ENCODE data around the gene SPATA32.
A peak's percentile ranks its signal among the peaks of the same experiment; 100 is the strongest.
"Not testable (repeated sequence)": the region's sequence is repeated elsewhere in the genome, so short reads cannot be mapped to it uniquely, and the experiment has no call there.

Gene SPATA32

DNA sequence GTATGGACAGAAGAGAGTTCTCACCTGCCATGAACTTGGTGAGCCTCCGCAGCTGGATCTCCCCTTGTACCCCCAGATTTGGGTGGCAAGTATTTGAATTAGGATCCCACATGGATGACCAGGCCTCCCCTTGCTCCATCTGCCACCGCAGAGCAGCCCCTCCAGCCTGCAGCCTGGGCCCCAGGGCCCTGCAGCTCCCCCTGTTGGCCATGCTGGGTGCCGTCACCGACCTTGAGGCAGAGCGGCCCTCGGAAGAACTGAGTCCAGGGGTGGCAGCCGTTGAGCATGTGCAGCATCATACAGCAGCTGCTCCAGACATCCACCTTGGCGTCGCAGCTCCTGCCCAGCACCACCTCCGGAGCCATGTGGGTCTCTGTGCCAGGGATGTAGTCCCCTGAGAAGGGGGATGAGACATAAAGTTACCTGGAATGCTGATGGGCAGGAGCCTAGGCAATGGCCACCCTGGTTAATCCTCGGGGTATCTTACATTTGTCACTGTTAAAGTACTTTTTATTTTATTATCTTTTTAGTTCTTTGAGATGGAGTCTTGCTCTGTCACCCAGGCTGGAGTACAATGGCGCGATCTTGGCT is 9.0 kb upstream of the SPATA32 start:
- DNase-seq, result peak; percentile 42 to 51

DNA sequence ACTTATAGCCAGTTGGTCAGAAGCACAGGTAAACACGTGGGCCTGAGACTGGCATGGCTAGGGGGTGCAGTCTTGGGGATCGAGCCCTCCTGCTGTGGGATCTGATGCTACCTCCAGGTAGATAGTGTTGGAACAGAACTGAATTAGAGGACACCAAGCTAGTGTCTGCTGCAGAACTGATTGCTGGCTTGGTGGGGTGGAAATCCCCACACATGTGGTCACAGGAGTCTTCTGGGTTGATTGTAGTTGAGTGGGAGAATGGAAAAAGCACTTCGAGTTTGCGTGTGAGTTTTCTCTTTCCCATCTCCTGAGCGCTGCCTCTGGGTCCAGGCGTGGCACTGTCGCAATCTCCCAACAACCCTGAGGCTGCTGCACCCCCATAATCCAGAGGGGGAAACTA is 8.0 kb upstream of the SPATA32 start:
- DNase-seq, result no peak

DNA sequence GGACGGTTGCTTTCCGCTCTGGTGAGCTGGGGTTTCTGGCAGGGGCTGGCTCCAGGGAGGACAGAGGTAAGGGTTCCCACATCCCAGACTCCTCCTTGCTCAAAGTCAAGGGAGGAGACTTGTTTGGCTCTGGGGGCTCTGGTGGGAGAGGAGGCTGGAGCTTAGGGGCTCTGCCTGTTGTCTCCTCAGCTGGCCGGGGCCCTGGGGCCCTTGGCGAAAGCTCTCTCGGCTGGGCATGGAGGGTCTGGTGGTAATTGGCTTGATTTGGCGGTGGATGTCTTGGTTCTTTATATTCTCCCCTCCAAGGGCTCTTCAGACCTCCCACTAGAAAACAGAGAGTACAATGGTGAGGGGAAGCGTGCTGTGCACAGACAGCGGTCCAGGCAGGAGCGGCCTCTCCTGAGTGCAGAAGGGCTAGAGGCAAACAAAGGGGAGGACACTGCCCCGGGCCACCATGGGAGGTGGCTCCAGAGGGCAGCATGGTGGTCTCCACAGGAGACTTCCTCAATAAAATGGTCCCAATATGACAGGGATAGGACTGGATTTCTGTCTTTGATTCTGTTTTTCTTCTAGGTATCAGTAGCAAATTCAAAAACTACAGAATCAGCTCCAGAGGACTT is 5.7 kb upstream of the SPATA32 start:
- no peak for DNase-seq

DNA sequence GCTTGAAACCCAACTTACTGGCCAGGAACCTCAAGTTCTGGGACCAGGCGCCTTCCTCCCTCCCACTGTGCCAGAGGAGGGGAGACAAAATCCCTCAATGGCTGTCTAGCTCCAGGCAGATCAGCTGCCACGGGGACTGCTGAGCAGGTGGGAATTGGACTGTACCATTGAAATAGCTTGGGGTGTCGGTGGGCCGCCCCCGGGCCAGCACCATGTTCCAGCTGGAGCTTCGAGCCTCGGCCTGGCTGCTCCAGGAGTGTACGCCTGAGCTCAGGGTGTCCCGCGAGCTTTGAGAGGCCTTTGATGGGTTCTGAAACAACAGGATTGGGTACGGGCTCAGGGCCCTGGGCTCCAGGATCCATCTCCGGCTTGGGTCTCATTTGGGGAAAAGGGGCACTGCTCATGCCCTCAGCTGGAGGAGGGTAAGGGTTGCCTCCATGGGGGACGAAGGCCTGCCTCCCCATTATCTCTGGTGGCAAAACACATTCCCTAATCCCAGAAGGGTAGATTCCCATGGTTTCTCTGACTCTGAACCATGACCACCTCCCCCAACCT is 4.6 kb upstream of the SPATA32 start:
- DNase-seq, result no peak

DNA sequence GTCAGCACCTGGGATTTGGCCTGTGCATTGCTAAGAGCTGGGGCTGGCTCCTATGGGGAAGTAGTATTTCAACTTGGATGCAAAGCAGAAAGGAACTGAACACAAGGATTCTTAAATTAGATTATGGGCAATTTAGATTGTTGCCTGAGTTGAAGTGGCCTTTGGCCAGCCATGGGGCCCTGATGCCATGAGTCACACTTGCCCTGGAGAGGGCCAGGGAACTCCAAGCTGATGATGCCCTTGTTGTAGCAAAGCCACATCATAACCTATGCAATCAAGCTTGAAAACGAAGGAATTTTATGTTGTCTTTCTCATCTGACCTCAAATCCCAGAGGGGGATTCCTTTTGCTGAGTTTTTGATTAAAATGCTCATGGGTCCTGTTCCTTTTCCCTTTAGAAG is 3.9 kb upstream of the SPATA32 start:
- no peak for DNase-seq

DNA sequence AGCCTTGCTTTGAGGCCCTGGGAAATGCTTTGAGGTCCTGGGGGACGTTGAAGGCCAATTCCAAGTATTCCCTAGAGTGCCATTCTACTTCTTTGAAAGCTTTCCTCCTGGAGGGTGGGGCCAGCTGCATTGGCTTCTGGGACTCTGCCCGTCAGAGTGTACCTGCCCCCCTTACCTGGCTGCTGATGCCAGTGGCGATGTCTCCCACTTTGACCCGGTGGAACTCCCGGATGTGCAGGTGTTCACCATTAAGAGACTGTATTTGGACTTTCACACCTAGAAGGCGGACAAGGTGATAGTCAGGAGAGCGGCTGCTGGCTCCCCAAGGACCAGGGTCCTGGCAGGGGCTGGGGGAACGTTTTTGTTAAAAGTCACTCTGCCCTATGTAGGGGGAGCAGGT is 3.1 kb upstream of the SPATA32 start:
- no peak for DNase-seq

DNA sequence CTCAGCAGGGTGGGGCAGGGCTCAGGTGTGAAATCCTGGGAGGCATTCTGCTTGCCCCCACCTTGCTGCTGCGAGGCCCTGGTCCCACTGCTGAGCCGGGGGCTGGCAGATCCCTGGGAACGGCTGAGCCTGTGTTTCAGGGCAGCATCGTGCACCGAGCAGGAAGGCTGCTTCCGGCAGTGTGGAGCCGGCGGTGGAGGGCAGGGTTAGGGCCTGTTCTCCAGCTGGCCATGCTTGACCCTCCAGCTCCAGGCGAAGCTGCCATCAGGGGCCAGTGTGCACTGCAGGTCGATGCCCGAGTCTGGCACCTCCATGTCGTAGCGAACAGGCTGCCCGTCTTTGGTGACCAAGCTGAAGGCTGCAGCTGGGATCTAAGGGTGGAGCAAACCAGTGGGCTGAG is 2.5 kb upstream of the SPATA32 start:
- DNase-seq, result no peak

DNA sequence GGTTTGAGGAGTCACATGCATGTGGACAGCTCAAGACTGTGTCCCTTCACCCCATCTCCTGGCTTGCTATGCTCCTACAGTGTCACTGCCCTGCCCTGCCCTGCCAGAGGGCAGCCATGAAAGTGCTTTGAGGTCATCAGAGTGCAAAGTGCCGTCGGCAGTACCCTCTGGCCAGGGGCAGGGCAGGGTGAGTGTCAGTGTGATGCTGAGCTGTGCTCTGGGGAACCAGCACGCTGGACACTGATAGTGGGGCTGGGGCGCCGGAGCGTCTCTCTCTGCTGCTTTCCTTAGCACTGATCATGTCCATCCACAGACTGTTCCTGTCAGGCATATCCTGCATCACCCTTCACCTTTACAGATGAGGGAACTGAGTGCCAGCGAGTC is 1.6 kb upstream of the SPATA32 start:
- DNase-seq, result no peak

DNA sequence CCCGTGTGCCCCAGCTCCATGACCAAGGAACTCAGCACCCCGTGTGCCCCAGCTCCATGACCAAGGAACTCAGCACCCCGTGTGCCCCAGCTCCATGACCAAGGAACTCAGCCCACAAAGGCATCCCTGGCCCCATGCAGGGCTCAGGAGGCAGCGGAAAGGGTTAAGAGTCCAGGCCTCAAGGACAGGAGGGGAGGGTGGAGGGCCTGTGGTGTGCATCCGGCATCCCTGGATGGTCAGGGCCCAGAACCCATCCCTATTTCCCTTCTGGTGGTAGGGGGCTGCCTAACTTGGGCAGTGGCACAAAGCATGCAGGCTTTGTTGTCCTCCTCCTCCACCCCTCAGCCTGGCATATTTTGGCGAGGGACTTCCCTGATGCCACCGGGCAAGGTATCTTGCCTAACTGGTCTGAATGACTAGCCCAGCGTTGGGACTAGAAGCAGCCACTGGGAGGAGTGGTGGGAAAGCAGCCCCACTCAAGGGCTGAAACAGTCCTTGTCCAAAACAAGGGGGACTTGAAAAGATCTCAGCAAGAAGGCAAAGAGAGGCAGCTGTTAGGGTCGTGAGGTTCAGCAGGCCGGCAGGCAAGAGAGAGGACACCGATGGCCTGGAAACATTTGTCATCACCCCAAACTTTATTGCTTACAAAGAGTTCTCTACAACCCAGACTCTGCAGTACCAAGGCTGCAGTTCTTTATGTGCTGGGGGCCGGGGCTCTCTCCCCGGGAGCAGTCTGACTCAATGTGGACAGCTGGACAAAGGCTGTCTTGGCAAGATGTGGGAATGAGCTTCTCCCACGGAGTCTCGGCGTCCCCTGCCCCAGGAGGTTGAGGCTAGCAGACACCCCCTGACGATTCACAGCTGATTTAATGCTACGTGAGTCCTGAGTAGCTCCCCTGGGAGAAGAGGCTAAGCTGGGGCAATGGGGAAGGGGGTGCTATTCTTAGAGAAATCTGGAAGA is 902 bp upstream of the SPATA32 start:
- DNase-seq, result no peak

DNA sequence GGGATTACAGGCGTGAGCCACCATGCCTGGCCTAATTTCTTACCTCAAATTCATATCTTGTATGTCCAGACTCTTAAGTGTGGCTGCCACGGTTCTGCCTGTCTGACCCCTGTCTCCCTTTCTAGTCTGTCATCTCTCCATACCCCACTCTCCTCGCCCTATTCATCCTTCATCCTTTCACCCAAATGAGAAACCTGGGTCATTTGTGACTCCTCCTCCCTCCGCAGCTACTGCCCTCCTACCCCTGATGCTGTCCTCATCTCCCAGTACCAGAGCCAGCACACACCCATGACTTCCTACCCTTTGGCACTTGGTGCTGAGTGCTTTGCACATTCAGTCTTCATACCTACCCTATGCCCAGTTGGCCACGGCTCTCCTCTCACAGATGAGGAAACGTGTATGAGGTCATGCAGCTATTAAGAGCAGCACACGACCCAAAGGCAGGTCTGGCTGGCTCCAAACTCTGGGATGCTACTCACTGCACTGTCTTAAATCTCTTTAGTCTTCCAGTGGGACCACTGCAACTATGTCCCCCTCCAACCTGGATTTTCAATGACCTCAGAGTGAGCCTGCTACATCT is 1.6 kb downstream of the SPATA32 start:
- DNase-seq, result no peak

DNA sequence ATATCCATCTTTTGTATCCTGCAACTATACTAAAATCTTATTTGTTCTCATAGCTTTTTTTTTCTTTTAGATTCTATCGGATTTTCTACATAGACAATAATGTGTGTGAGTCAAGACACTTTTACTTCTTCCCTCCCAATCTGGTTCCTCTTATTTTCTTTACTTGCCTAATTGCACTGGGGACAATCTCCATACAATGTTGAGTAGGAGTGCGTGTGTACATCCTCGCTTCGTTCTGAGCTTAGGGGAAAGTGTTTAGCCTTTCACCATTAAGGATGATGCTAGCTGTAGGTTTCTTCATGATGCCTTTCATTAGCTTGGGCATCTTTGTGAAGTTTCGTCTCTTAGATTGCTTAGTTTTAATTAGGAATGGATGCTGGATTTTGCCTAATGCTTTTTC is 2.9 kb downstream of the SPATA32 start:
- DNase-seq, result no peak

DNA sequence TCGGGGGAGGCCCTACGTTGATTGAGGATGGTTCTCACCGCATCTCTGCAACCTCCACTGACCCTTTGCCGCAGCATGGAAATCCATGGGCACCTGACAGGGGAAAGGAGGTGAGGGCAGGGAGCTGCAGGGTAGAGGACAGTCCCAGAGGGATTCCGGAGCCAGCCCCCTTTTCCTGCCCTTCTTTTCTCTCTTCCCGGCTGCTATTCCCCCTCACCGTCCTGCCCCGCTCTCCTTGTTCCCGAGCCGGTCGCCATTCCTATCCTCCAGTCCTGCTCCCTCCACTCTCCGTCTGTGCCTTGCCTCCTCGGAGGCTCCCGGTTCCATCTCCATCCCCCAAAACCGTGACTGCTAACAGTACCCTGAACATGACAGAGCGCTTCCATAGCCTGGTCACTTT is 4.8 kb downstream of the SPATA32 start:
- no peak for DNase-seq

DNA sequence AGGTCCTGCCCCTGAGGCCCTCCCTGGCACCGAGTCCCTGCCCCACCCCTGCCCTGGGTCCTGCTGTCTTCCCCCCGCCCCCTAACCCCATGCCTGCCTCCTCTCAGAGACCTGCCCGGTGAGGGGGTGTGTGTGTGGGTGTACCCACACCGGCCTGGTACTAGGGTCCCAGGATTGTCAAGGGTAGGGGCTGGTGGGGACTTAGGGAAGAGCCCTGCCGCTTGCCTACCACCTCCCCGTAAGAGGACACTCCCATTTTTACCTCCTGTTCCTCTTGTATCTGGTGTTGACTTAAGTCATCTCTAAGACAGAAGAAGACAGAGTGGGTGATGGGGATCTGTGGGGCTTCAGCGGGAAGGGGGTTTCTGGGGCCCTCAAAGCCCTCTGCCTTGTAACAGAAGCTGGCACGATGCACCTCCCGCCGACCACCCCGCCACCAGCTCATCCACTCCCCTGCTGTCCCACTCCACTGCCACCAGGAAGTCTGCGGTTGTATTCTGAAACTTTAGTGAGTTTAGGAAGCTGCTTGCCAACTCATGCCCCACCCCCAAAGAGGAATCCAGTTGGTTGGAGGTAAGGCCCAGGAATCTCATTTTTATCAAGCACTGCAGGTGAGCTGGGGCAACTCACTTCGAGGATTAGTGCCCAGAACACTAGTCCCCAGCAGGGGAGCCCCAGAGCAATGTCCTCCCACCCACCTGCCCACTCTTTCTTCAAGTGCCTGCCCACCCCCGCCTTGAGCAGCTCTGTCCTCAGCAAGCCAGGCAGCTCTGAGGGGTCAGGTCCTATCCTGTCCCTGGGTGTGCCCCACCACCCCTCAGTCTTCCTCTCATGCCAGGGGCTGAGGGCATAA is 5.6 kb downstream of the SPATA32 start:
- no peak for DNase-seq

DNA sequence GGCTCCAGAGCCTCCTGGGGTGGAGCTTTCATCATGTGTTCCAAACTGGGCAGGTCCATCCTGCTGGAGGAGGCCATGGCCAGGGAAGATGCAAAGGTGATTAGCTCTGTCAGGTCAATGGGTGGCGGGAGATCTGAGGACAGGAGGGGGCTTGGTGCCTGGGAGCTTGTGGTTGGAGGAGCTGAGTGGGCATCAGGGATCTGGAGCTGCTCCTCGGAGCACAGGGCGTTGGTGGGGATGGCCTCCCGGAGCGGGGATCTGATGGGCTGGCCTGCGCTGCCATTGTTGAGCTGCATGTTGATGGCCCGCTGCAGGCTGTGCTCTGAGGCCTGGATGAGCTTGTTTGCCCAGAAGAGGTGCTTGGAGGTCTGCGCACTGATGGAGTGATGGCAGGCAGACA is 6.5 kb downstream of the SPATA32 start:
- no peak for DNase-seq

DNA sequence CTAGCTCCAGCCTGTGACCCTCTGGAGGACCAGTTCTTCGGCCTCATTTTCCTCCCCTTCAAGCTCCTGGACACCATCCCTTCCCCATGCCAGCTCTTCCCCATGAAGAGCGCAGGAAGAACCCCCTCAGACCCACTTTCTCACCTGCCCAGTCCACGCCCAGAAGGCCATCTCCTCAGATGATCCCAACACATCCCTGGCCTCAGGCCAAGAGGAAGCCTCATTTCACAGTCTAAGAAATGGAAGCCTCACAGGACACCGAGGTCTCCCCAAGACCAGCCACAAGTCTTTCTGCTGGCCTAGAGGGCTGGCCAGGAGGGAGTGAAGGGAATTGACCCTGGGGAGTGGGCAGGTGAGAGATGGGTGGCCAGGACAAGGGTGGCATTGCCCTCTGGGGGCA is 8.0 kb downstream of the SPATA32 start:
- DNase-seq, result no peak

DNA sequence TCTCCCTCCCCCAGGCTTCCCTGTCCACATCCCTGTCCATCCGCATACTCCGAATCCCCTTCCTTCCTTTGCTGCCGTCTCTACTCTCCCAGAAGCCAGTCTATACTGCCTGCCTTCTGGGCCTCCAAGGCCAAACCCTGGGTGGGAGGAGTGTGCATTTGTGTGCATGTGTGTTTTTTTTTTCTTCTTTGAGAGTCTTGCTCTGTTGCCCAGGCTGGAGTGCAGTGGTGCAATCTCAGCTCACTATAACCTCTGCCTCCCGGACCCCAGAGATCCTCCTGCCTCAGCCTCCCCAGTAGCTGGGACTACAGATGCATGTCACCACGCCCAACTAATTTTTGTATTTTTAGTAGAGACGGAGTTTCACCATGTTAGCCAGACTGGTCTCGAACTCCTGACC is 8.7 kb downstream of the SPATA32 start:
- DNase-seq, result not testable (repeated sequence)

DNA sequence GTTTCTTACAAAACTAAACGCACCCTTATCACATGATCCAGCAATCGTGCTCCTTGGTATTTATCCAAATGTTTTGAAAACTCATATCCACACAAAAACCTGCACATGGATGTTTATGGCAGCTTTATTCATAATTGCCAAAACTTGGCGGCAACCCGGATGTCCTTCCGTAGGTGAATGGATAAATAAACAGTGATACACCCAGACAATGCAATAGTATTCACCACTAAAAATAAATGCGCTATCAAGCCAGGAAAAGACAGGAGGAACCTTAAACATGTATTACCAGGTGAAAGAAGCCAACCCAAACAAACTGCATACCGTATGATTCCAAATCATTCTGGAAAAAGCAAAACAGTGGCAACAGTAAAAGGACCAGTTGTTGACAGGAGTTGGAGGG is 10.0 kb downstream of the SPATA32 start:
- DNase-seq, result no peak

DNA sequence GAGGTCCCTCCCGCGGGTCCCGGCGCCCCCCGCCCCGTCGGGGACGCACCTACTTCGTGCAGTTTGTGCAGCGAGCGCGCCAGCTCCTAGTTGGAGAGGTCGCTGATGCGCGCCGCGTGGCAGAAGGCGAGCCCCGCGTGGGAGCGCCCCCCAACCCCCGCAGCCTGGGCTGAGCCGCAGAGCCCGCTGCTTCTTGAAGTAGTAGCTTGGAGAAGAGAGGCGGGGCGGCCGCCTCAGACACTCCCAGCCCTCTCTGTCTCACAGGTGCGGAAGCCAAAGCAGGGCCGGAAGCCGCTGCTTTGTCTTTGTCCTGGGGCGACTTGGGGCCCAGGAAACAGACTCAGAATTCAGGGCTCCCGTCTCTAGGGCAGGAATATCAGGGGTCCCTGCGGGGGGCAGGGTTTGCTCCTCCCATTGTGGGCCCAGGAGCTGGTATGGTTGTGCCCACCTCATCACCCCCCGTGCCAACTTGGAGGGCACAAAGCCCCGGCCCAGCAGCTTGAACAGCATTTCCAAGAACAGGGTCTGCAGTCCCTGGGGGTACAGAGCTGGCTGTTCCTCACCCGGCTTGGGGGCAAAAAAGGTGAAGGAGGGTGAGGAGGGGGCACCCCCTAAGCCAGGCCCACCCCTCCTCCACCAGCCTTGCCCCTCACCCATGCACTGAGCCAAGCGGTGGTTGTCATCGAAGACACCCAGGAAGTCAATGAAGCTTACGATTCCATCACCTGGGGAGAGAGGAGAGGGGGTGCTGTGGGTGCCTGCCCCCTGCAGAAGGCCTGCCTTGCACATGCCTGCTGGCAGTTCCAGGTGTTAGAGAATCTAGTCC is 13.5 kb downstream of the SPATA32 start:
- DNase-seq, result peak; percentile 71 to 90

DNA sequence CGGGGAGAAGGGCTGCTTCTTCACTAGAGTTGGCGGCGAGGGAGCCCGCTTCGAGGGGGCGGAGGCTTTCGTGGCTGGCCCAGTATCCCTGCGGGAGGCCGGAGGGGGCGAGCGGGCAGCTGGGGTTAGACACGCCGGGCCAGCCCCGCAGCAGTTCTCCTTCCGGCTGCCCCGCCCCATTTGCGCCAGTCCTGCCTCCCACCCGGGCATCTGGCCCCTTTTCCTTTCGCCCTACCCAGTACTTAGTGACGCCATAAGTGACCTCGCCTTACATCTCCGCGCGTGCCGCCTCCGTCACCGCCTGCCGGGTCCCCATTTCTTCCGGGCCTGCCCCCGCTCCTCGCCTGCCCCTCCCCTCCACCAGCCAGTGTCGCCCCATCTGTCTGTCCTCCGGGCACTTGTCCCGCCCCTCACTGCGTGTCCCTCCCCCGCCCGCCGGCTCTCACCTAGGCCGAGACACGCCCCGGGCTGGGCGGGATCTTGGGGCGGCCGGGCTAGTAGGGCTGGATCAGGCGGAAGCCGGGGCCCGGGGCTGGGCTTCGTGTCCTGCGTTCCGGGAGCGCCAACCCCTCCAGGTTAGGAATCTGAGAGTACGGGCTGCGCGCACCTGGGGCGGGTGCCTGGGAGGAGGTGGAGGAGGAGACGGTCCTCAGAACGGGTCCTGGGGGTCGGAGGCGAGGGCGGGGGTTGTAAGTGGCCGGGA is 14.3 kb downstream of the SPATA32 start:
- DNase-seq, result peak; percentile 94 to 98

DNA sequence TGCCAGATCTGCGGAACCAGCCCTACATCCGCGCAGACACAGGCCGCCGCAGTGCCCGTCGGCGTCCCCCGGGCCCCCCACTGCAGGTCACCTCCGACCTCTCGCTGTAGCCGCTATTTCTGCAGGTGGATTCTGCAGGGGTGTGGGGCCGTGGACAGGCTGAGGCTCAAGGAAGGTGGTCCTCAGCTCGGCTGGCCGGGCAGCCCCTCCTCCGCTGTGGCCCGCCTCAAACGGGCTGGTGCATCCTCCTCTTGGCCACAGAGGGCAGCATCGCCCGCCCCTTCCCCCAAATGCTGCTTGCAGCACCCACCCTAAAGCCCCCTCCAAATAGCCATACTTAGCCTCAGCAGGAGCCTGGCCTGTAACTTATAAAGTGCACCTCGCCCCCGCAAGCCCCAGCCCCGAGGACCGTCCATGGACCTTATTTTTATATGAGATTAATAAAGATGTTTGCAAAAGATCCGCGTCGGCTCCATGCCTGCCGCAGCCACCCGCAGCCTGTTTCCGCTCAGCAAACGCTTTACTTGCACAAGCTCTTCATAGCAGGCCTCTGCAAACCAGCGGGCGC is 14.9 kb downstream of the SPATA32 start:
- no peak for DNase-seq

All from stimulated activated CD4-positive, alpha-beta T cell treated with anti-CD3 and anti-CD28 coated beads, Interleukin-4, amount 100 ng/mL, for 4 hours (primary cell).